GM12878 (cell line): ENCODE data around the gene SCN8A. TPM values are rescaled to one million over a fixed set of nuclear protein-coding genes. Genes with fewer than 3 reads are reported as not detected.

Source experiments
- ATAC-seq: fragments of 200-7000 bp; cut with Tn5 transposase; 3 replicates; pipeline ENCODE4 v1.9.1; 2020; ENCODE audit warnings: mild to moderate bottlenecking, moderate library complexity
- BruUV-seq: library from RNA; stranded (reverse); fragments of 400-500 nt; replicated peaks from 2 replicates; lab custom pipeline; 2021; lab: Mats Ljungman, UMichigan
- CTCF ChIA-PET: fragments of 300-600 bp; sonication (Branson Sonifier 250); formaldehyde crosslinking; extraction: SDS; loops from one replicate; lab custom pipeline; 2021; ENCODE audit warnings: inconsistent platforms; lab: Yijun Ruan, JAX
- POLR2A ChIA-PET: fragments of 350-600 bp; formaldehyde crosslinking; extraction: SDS; loops from one replicate; lab custom pipeline; 2021; ENCODE audit warnings: inconsistent platforms; lab: Charles Lee
- RAD21 ChIA-PET: fragments of 300-600 bp; sonication (Branson Sonifier 250); formaldehyde crosslinking; loops from one replicate; lab custom pipeline; 2023; ENCODE audit warnings: antibody characterized with exemption; ENCODE audit not compliant: unreplicated experiment; lab: Charles Lee
- SMC1A ChIA-PET: fragments of 300-600 bp; sonication (Branson Sonifier 250); formaldehyde crosslinking; loops from one replicate; lab custom pipeline; 2023; ENCODE audit not compliant: unreplicated experiment, uncharacterized antibody; lab: Charles Lee
- DNase-seq: peaks from one replicate; pipeline ENCODE4 v3.0.0-alpha.2; 2011; ENCODE audit warnings: low read depth, low spot score
- FAIRE-seq: peaks from 3 replicates; lab custom pipeline; 2011; peaks lifted over from hg19 to GRCh38; lab: Jason Lieb, UNC
- H2AFZ ChIP-seq: 2 replicates; pipeline ENCODE4 v1.6.0; 2011; ENCODE audit warnings: low read depth, low read length, control low read depth; ENCODE audit not compliant: control insufficient read depth
- H3K27ac ChIP-seq: 2 replicates; pipeline ENCODE4 v1.5.1; 2011; ENCODE audit warnings: control low read depth; ENCODE audit not compliant: control insufficient read depth, insufficient read depth
- H3K27me3 ChIP-seq, 2 experiments: replicated peaks in 1 of 2; 2 replicates each; pipeline versions ENCODE4 v1.6.0 to v1.6.1; 2011; ENCODE audit warnings: low read length in 1 of 2; ENCODE audit not compliant: control insufficient read depth in 2 of 2, insufficient read depth in 2 of 2
- H3K36me3 ChIP-seq, 2 experiments: 2 replicates each; pipeline ENCODE4 v1.5.1; 2011; ENCODE audit warnings: low read length in 1 of 2; ENCODE audit not compliant: control insufficient read depth in 2 of 2, insufficient read depth in 2 of 2
- H3K4me1 ChIP-seq: 2 replicates; pipeline ENCODE4 v1.6.1; 2011; ENCODE audit warnings: mild to moderate bottlenecking, low read length, moderate library complexity, mixed read lengths; ENCODE audit not compliant: control insufficient read depth, insufficient read depth
- H3K4me2 ChIP-seq: 2 replicates; pipeline ENCODE4 v1.6.0; 2011; ENCODE audit warnings: control low read depth; ENCODE audit not compliant: control insufficient read depth, insufficient read depth
- H3K4me3 ChIP-seq: fragments of 200-600 bp; sonication (generic); 2 replicates; pipeline ENCODE4 v1.5.1; 2016
- H3K79me2 ChIP-seq: 2 replicates; pipeline ENCODE4 v1.6.0; 2011; ENCODE audit warnings: low read length; ENCODE audit not compliant: control insufficient read depth, insufficient read depth
- H3K9ac ChIP-seq: 2 replicates; pipeline ENCODE4 v1.8.0; 2011; ENCODE audit warnings: low read length, control low read depth, mixed read lengths; ENCODE audit not compliant: control insufficient read depth, insufficient read depth
- H3K9me3 ChIP-seq: replicated peaks from 3 replicates; pipeline ENCODE4 v1.5.1; 2011; ENCODE audit warnings: mild to moderate bottlenecking, low read length; ENCODE audit not compliant: control insufficient read depth, insufficient read depth
- H4K20me1 ChIP-seq: 2 replicates; pipeline ENCODE4 v1.6.0; 2011; ENCODE audit not compliant: control insufficient read depth, insufficient read depth
- ATF2 ChIP-seq: IDR thresholded peaks from 2 replicates; pipeline ENCODE4 v1.6.1; 2012; ENCODE audit warnings: low read length, inconsistent platforms
- CHD1 ChIP-seq: IDR thresholded peaks from 2 replicates; pipeline ENCODE4 v1.6.1; 2012; ENCODE audit warnings: low read depth, low read length, improper control_type of control experiment
- CHD2 ChIP-seq: IDR thresholded peaks from 2 replicates; pipeline ENCODE4 v1.6.1; 2011; ENCODE audit warnings: low read depth, low read length, improper control_type of control experiment, borderline replicate concordance
- CREM ChIP-seq: IDR thresholded peaks from 2 replicates; pipeline ENCODE4 v1.6.1; 2014; ENCODE audit warnings: antibody characterized with exemption, low read depth
- E2F8 ChIP-seq: fragments of 450-650 bp; IDR thresholded peaks from 2 replicates; pipeline ENCODE4 v1.6.1; 2018; ENCODE audit warnings: mild to moderate bottlenecking, low read depth, moderate library complexity; ENCODE audit not compliant: partially characterized antibody
- E4F1 ChIP-seq: fragments of 450-650 bp; IDR thresholded peaks from 2 replicates; pipeline ENCODE4 v1.6.1; 2018; ENCODE audit warnings: borderline replicate concordance, mild to moderate bottlenecking; ENCODE audit not compliant: partially characterized antibody
- JUNB ChIP-seq: IDR thresholded peaks from 2 replicates; pipeline ENCODE4 v1.6.1; 2016; ENCODE audit warnings: antibody characterized with exemption, mild to moderate bottlenecking
- JUND ChIP-seq: IDR thresholded peaks from 2 replicates; pipeline ENCODE4 v1.6.1; 2012; ENCODE audit warnings: low read depth, mild to moderate bottlenecking, low read length, improper control_type of control experiment, moderate library complexity
- MYC ChIP-seq: IDR thresholded peaks from 2 replicates; pipeline ENCODE4 v1.6.1; 2011; ENCODE audit warnings: mild to moderate bottlenecking, low read length, moderate library complexity, inconsistent platforms; ENCODE audit not compliant: insufficient read depth, insufficient replicate concordance, insufficient read length, severe bottlenecking
- NR2C2 ChIP-seq: IDR thresholded peaks from 2 replicates; pipeline ENCODE4 v1.6.1; 2011; ENCODE audit warnings: borderline replicate concordance, low read depth; ENCODE audit not compliant: control insufficient read depth, insufficient read length
- NR2F1 ChIP-seq: fragments of 450-650 bp; conservative IDR thresholded peaks from 2 replicates; pipeline ENCODE4 v1.6.1; 2017; ENCODE audit warnings: mild to moderate bottlenecking
- SMAD1 ChIP-seq: fragments of 450-650 bp; IDR thresholded peaks from 2 replicates; pipeline ENCODE4 v1.6.1; 2018; ENCODE audit warnings: mild to moderate bottlenecking, low read depth; ENCODE audit not compliant: partially characterized antibody
- STAT3 ChIP-seq: IDR thresholded peaks from 2 replicates; pipeline ENCODE4 v1.6.1; 2011; ENCODE audit warnings: low read depth, low read length, improper control_type of control experiment
- ZBTB4 ChIP-seq: fragments of 450-650 bp; formaldehyde crosslinking; IDR thresholded peaks from 2 replicates; pipeline ENCODE4 v1.4.0; 2022; ENCODE audit warnings: mild to moderate bottlenecking, moderate library complexity
- ZNF217 ChIP-seq: fragments of 450-650 bp; IDR thresholded peaks from 2 replicates; pipeline ENCODE4 v1.6.1; 2017; ENCODE audit warnings: antibody characterized with exemption, mild to moderate bottlenecking
- WGBS: methylation state at CpG from one replicate; pipeline ENCODE4 v1.1.6; 2016; ENCODE audit warnings: low lambda C conversion rate; ENCODE audit not compliant: insufficient replicate concordance, insufficient coverage; ENCODE audit errors: missing lambda C conversion rate; 5-methylcytosine and 5-hydroxymethylcytosine counted together
- in situ Hi-C: fragments of 300-500 bp; cut with MboI; formaldehyde crosslinking; loops from 9 replicates; pipeline ENCODE4 v1.14.3; 2018; ENCODE audit warnings: mixed read lengths
- intact Hi-C: fragments of 100-400 bp; cut with micrococcal nuclease; formaldehyde crosslinking; loops from one replicate; pipeline ENCODE4 v1.14.2; 2022; ENCODE audit not compliant: unreplicated experiment
- polyA plus RNA-seq, 11 experiments: library from polyadenylated mRNA; depleted of rRNA in 4 of 11; unstranded in 6 of 11; stranded (reverse) in 5 of 11; fragments of >200 nt; fragmentation: Nextera tagmentation in 4 of 11; fragmentation: Illumina TruSeq in 1 of 11; extraction: Ambion mirVana in 4 of 11; extraction: Trizol in 1 of 11; gene quantifications; 1 replicate in 1 of 11; 2 replicates in 10 of 11; pipeline versions ENCODE4 v1.2.1 to v1.2.3, GENCODE V29; 2011 to 2016; ENCODE audit warnings: inconsistent platforms in 2 of 11, missing spikeins in 2 of 11, low read depth in 1 of 11
- total RNA-seq, 4 experiments: library from RNA; depleted of rRNA in 3 of 4; stranded (reverse); fragments of >200 nt in 3 of 4; fragmentation: Illumina TruSeq in 1 of 4; extraction: Trizol in 1 of 4; gene quantifications; 2 replicates each; pipeline versions ENCODE4 v1.2.1 to v1.2.3, GENCODE V29; 2013 to 2021

Gene SCN8A
- total and polyA plus RNA-seq, 10 of the 15 experiments (the other 5 are each of a cell fraction or from before 2014, with no cell fraction given), result 0.02 to 0.23 (median 0.06) TPM; not detected in 2

GRCh38 chr12:51825216-51825615 is 234.2 kb downstream of the SCN8A start:
- WGBS, result 23% methylated on average over 5 of the region's 5 CpGs
- DNase-seq (no peak), FAIRE-seq (no peak), ATAC-seq (no peak)
- peaks cover 4 to 8% of the 10 kb centered on the region in 2 experiments; a peak in 3 of 4 replicates for H3K27me3 ChIP-seq
- POLR2A ChIA-PET, result no interaction called here
- no peak overlapping the region for H2AFZ ChIP-seq
- no peaks in the 10 kb centered on the region for H3K36me3 ChIP-seq
- no peaks in the 10 kb centered on the region for H3K79me2 ChIP-seq
- BruUV-seq, result no TSS peak
- SMC1A ChIA-PET, result no interaction called here
- H3K9me3 ChIP-seq, result no peaks in the 10 kb centered on the region
- in situ Hi-C loops, result no loop called here
- intact Hi-C loops, result no loop called here
- H3K27ac ChIP-seq, result no peak overlapping the region
- no peaks in the 10 kb centered on the region for H3K4me1 ChIP-seq
- CTCF ChIA-PET, result no interaction called here
- RAD21 ChIA-PET, result no interaction called here
- no peak overlapping the region for H3K4me3 ChIP-seq
- H3K4me2 ChIP-seq, result no peak overlapping the region
- no peaks in the 10 kb centered on the region; the same call in 1 of the 2 replicates for H4K20me1 ChIP-seq
- no peak overlapping the region for H3K9ac ChIP-seq
- TF ChIP-seq JUND (no peak), ATF2 (no peak), E4F1 (no peak), ZBTB4 (CRISPR knock-in tag) (no peak), CHD1 (no peak), E2F8 (no peak), CREM (no peak), NR2F1 (no peak), CHD2 (no peak), NR2C2 (no peak), SMAD1 (no peak), MYC (no peak), JUNB (no peak), STAT3 (no peak), ZNF217 (no peak)
